Spleen (tissue), 11 donors: Measurements from ENCODE around the gene ACACB. TPM values are rescaled to one million over a fixed set of nuclear protein-coding genes. Genes with fewer than 3 reads are reported as not detected.

Source experiments
- DNase-seq: peaks from one replicate; pipeline ENCODE4 v3.0.0-alpha.2; 2020
- H3K27ac ChIP-seq, 8 donors: fragments of 200-600 bp; sonication (generic) in 7 of 8; 1 replicate in 4 of 8; 2 replicates in 4 of 8; pipeline versions ENCODE4 v1.5.0 to v1.8.0; 2016 to 2021; ENCODE audit warnings: inconsistent platforms in 4 of 8, mild to moderate bottlenecking in 4 of 8, moderate library complexity in 1 of 8
- H3K27me3 ChIP-seq, 7 donors: fragments of 200-600 bp; sonication (generic) in 6 of 7; replicated peaks in 1 of 7; 1 replicate in 4 of 7; 2 replicates in 3 of 7; pipeline versions ENCODE4 v1.5.0 to v1.8.0; 2016 to 2021; ENCODE audit warnings: inconsistent platforms in 3 of 7, mild to moderate bottlenecking in 1 of 7
- H3K36me3 ChIP-seq, 6 donors: fragments of 200-600 bp; sonication (generic) in 5 of 6; 1 replicate in 4 of 6; 2 replicates in 2 of 6; pipeline versions ENCODE4 v1.5.0 to v1.8.0; 2016 to 2021; ENCODE audit warnings: inconsistent platforms in 2 of 6
- H3K4me1 ChIP-seq, 6 donors: fragments of 200-600 bp; sonication (generic) in 5 of 6; 1 replicate in 3 of 6; 2 replicates in 3 of 6; pipeline versions ENCODE4 v1.5.0 to v1.8.0; 2016 to 2021; ENCODE audit warnings: inconsistent platforms in 3 of 6
- H3K4me3 ChIP-seq, 8 donors: fragments of 200-600 bp; sonication (generic) in 7 of 8; 1 replicate in 4 of 8; 2 replicates in 4 of 8; pipeline versions ENCODE4 v1.5.0 to v1.8.0; 2016 to 2021; ENCODE audit warnings: inconsistent platforms in 4 of 8, mild to moderate bottlenecking in 4 of 8, moderate library complexity in 2 of 8
- H3K9me3 ChIP-seq, 8 donors: fragments of 200-600 bp; sonication (generic) in 7 of 8; 1 replicate in 4 of 8; 2 replicates in 4 of 8; pipeline versions ENCODE4 v1.5.0 to v1.8.0; 2016 to 2021; ENCODE audit warnings: inconsistent platforms in 4 of 8
- CTCF ChIP-seq, 11 experiments: fragments of 200-600 bp in 7 of 11; fragments of 450-650 bp in 4 of 11; sonication (generic) in 4 of 11; IDR thresholded peaks in 8 of 11; conservative IDR thresholded peaks in 3 of 11; 1 replicate in 7 of 11; 2 replicates in 4 of 11; pipeline versions ENCODE4 v1.4.0 to v1.8.0; 2016 to 2021; ENCODE audit warnings: antibody characterized with exemption in 11 of 11, inconsistent platforms in 4 of 11, mild to moderate bottlenecking in 1 of 11
- POLR2A ChIP-seq, 3 donors: fragments of 450-650 bp; IDR thresholded peaks; one replicate each; pipeline ENCODE4 v1.5.1; 2017; ENCODE audit warnings: antibody characterized with exemption in 3 of 3, mild to moderate bottlenecking in 1 of 3
- POLR2AphosphoS5 ChIP-seq, 3 donors: sonication (generic); formaldehyde crosslinking; IDR thresholded peaks; one replicate each; pipeline ENCODE4 v1.5.1; 2017; ENCODE audit warnings: antibody characterized with exemption in 3 of 3
- WGBS, 5 donors: extraction: QIAGEN DNeasy Blood & Tissue Kit in 3 of 5; methylation state at CpG; one replicate each; pipeline versions ENCODE4 v1.1.5 to v1.1.7; 2013 to 2018; 5-methylcytosine and 5-hydroxymethylcytosine counted together
- intact Hi-C: fragments of 100-400 bp; cut with DNase I; formaldehyde crosslinking; loops from one replicate; pipeline ENCODE4 v1.15.0; 2023; ENCODE audit warnings: low total_unique reads
- polyA plus RNA-seq, 3 donors: library from polyadenylated mRNA; stranded (reverse); fragments of 200-250 nt; gene quantifications; one replicate each; pipeline ENCODE4 v1.2.1, GENCODE V29; 2013
- total RNA-seq, 7 donors: library from RNA; depleted of rRNA in 3 of 7; stranded (reverse); fragments of >200 nt in 3 of 7; fragmentation: NEBNext Ultra II Directional in 4 of 7; extraction: Animal tissue kit (Norgen Biotek cat#: 25700) in 4 of 7; gene quantifications; one replicate each; pipeline versions ENCODE4 v1.1.0 to v1.2.1, GENCODE V29; 2016 to 2021
- donor health status: healthy with polysubstance abuse.
- donor health status: DM: no; HTN: no; CAD: no; lungs with moderate emphysema.
- donor health status: DM: no; HTN: no; CAD: no.
- donor health status: Bipolar disorder and iron deficiency.
- donor health status: healthy.
- donor health status: DM: no; HTN: no; CAD: no.
- donor health status: DM: yes; HTN: yes; CAD: no.

Gene ACACB
- total and polyA plus RNA-seq, 10 donors, result 2.8 to 111 (median 29.1) TPM

GRCh38 chr12:109239179-109239578, 122.8 kb downstream of the ACACB start:
- no peak overlapping the region for H3K27ac ChIP-seq
- H3K4me1 ChIP-seq, result no peaks in the 10 kb centered on the region
- DNase-seq, result no peak
- 84 to 96% (median 89%) methylated on average over 4 of the region's 4 CpGs for WGBS, 5 donors
- intact Hi-C loops, result no loop called here
- H3K9me3 ChIP-seq, result no peaks in the 10 kb centered on the region
- H3K4me3 ChIP-seq, result no peak overlapping the region
- TF ChIP-seq CTCF (IDR thresholded peaks at IDR 0.05 in 8 of 11, conservative IDR thresholded peaks at IDR 0.05 in 3 of 11) (no peak), POLR2AphosphoS5 (IDR thresholded peaks at IDR 0.05) (no peak), POLR2A (IDR thresholded peaks at IDR 0.05) (no peak)
- H3K27me3 ChIP-seq, result no peaks in the 10 kb centered on the region
- peaks cover 0 to 98% (median 59%) of the 10 kb centered on the region in 6 donors for H3K36me3 ChIP-seq

- Histone ChIP-seq H3K27me3 (no peaks in the 10 kb centered on the region), H3K27ac (no peak overlapping the region), H3K4me3 (no peak overlapping the region), H3K9me3 (no peaks in the 10 kb centered on the region), H3K36me3 (peaks cover 0 to 98% (median 59%) of the 10 kb centered on the region in 6 donors), H3K4me1 (peaks cover 0 to 3% (median 0%) of the 10 kb centered on the region in 6 donors)
- WGBS, 5 donors, result 91 to 94% (median 92%) methylated on average over 11 of the region's 11 CpGs
- TF ChIP-seq POLR2A (IDR thresholded peaks at IDR 0.05) (no peak), CTCF (IDR thresholded peaks at IDR 0.05 in 8 of 11, conservative IDR thresholded peaks at IDR 0.05 in 3 of 11) (no peak), POLR2AphosphoS5 (IDR thresholded peaks at IDR 0.05) (no peak)
- DNase-seq, result no peak
- intact Hi-C loops, result no loop called here
These were observed 123.3 kb downstream of the ACACB start for GRCh38 chr12:109239691-109240090.

GRCh38 chr12:109240365-109240764, 124.0 kb downstream of the ACACB start:
- H3K27ac ChIP-seq, result no peak overlapping the region
- intact Hi-C loops, result no loop called here
- no peaks in the 10 kb centered on the region for H3K27me3 ChIP-seq
- no peaks in the 10 kb centered on the region for H3K9me3 ChIP-seq
- WGBS, 5 donors, result 91 to 100% (median 95%) methylated on average over 2 of the region's 2 CpGs
- no peak overlapping the region for H3K4me3 ChIP-seq
- TF ChIP-seq POLR2A (IDR thresholded peaks at IDR 0.05) (no peak), POLR2AphosphoS5 (IDR thresholded peaks at IDR 0.05) (no peak)
- DNase-seq, result no peak
- peaks cover 0 to 98% (median 57%) of the 10 kb centered on the region in 6 donors for H3K36me3 ChIP-seq
- H3K4me1 ChIP-seq, result peaks cover 0 to 10% (median 0%) of the 10 kb centered on the region in 6 donors

GRCh38 chr12:109241936-109242335, 125.5 kb downstream of the ACACB start:
- Histone ChIP-seq H3K4me1 (peaks cover 0 to 12% (median 0%) of the 10 kb centered on the region in 6 donors), H3K27ac (no peak overlapping the region), H3K4me3 (no peak overlapping the region), H3K27me3 (no peaks in the 10 kb centered on the region), H3K9me3 (no peaks in the 10 kb centered on the region), H3K36me3 (peaks cover 0 to 98% (median 62%) of the 10 kb centered on the region in 6 donors)
- intact Hi-C loops, result no loop called here
- DNase-seq, result no peak
- 85 to 94% (median 86%) methylated on average over 5 of the region's 5 CpGs for WGBS, 5 donors
- TF ChIP-seq CTCF (IDR thresholded peaks at IDR 0.05 in 8 of 11, conservative IDR thresholded peaks at IDR 0.05 in 3 of 11) (no peak), POLR2A (IDR thresholded peaks at IDR 0.05) (no peak), POLR2AphosphoS5 (IDR thresholded peaks at IDR 0.05) (no peak)

GRCh38 chr12:109244073-109244472, 127.7 kb downstream of the ACACB start:
- no peaks in the 10 kb centered on the region for H3K27me3 ChIP-seq
- TF ChIP-seq CTCF (IDR thresholded peaks at IDR 0.05 in 8 of 11, conservative IDR thresholded peaks at IDR 0.05 in 3 of 11) (no peak), POLR2AphosphoS5 (IDR thresholded peaks at IDR 0.05) (peak in 1 of 3 donors; percentile 83)
- 63 to 72% (median 69%) methylated on average over 5 of the region's 5 CpGs for WGBS, 5 donors
- no peaks in the 10 kb centered on the region for H3K9me3 ChIP-seq
- H3K27ac ChIP-seq, result peak overlapping the region; percentile 17 to 75 (median 61)
- peaks cover 0 to 98% (median 52%) of the 10 kb centered on the region in 6 donors for H3K36me3 ChIP-seq
- DNase-seq, result no peak
- no peak overlapping the region for H3K4me3 ChIP-seq
- intact Hi-C loops, result no loop called here
- peaks cover 0 to 12% (median 0%) of the 10 kb centered on the region in 6 donors for H3K4me1 ChIP-seq
